Measurements from ENCODE around the gene INSR.
"Not testable (repeated sequence)": the region's sequence is repeated elsewhere in the genome, so short reads cannot be mapped to it uniquely, and the experiment has no call there.

Gene INSR

GRCh38 chr19:7227735-7228134 lies 66.5 kb downstream of the INSR start:
- no peak for TF ChIP-seq CTCF (IDR thresholded peaks at IDR 0.05; ENCODE audit: control insufficient read depth, extremely low read depth, insufficient read depth)
- DNase-seq (ENCODE audit: low read depth): no peak
- no peak overlapping the region for H3K4me3 ChIP-seq (ENCODE audit: low read depth, low read length)

DNA sequence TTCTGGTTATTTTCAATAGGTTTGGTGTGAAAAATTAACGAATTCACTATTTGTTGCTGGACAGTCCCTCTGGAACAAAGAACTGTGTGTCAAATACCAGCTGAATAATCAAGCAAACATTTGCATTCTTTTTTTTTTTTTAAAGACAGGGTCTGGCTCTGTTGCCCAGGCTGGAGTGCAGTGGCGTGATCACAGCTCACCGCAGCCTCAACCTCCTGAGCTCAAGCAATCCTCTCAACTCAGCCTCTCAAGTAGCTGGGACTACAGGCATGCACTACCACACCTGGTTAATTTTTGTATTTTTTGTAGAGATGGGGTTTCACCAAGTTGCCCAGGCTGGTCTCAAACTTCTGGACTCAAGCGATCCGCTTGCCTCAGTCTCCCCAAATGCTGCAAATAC lies 67.1 kb downstream of the INSR start:
- not testable (repeated sequence) for DNase-seq (ENCODE audit: low read depth); H3K4me3 ChIP-seq (ENCODE audit: low read depth, low read length)

DNA sequence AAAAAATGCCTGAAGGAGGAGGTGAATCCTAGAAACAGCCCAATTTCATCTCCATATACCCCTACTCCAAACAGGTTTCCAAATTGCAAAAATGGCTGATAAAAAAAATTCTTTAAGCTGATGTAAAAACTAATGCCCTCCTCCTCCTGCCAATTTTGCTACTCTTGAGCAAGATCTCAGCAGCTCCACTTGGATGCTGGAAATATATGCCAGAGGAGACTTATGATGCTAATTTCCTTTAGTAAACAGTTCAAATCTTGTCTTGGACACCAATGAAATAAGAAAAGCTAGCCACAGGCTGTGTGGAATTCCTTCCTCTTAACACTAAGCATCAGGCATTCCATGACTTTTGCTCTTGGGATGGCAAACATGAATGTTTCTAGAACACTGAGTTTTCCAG lies 67.5 kb downstream of the INSR start:
- DNase-seq (ENCODE audit: low read depth): no peak
- TF ChIP-seq CTCF (IDR thresholded peaks at IDR 0.05; ENCODE audit: control insufficient read depth, extremely low read depth, insufficient read depth): no peak
- H3K4me3 ChIP-seq (ENCODE audit: low read depth, low read length): no peak overlapping the region

GRCh38 chr19:7225741-7226140 lies 68.5 kb downstream of the INSR start:
- H3K4me3 ChIP-seq (ENCODE audit: low read depth, low read length): no peak overlapping the region
- no peak for TF ChIP-seq CTCF (IDR thresholded peaks at IDR 0.05; ENCODE audit: control insufficient read depth, extremely low read depth, insufficient read depth)

DNA sequence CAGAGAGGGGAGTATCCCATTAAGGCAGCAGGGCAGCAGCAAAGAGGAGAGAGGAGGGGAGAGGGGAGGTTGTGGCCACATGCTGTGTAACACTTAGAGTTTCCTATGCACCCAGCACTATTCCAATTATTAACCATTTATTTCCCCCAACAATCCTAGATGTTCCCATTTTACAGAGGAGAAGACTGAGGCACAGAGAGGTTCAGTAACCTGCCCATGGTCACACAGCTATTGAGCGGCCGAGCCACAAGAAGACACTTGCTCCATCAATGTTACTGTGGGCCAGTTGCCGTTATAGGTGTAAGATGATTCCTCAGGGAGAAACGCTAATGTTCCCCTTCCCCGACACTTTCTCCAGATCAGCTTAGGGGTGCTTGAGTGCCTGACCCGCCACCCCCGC lies 69.2 kb downstream of the INSR start:
- TF ChIP-seq CTCF (IDR thresholded peaks at IDR 0.05; ENCODE audit: control insufficient read depth, extremely low read depth, insufficient read depth): no peak

More at GRCh38 chr19:7225741-7226140, 68.5 kb downstream of the INSR start:
- no peak for DNase-seq (ENCODE audit: low read depth)

DNA sequence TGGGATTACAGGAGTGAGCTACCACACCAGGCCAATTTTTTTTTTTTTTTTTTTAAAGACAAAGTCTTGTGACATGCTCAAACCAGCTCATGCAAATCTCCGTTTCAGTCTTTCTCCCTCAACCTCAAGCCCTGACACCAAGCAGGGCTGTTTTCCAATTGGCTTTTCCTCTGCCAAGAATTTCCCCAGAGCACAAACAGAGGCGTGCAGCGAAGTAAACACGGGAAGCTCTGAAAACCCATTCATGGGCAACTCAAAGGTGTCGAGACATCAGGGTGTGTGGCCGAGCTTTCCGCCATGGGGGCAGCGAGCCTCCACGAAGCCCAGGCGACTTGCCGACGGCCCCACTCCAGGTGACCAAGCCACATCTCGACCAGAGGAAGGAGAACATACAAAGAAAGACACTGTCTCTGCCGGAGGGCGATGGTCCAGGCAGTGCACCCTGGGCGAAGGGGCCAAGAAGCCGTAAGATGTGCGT lies 70.0 kb downstream of the INSR start:
- H3K4me3 ChIP-seq (ENCODE audit: low read depth, low read length): no peak overlapping the region
- peak; percentile 36 for DNase-seq (ENCODE audit: low read depth)
- no peak for TF ChIP-seq CTCF (IDR thresholded peaks at IDR 0.05; ENCODE audit: control insufficient read depth, extremely low read depth, insufficient read depth)

More for the DNA sequence above, 69.2 kb downstream of the INSR start:
- no peak overlapping the region for H3K4me3 ChIP-seq (ENCODE audit: low read depth, low read length)
- no peak for DNase-seq (ENCODE audit: low read depth)

DNA sequence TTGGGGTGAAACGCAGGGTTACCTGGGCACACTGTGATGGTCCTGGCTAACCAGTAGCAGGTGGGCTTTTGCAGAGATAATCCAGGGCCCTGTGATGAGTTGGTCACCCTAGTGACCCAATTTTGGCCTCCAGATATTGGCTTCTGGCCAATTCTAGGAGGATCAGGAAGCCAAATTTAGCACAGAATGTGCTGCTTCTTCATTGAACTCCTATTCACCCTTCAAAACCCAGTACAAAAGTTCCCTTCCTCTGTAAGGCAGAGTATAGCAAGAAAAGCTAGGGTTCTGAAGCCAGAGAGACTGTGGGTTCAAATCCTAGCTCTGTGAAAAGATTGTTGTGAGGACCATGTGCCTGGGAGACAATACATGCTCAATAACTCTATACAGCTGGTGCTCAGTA lies 70.8 kb downstream of the INSR start:
- DNase-seq (ENCODE audit: low read depth): no peak
- TF ChIP-seq CTCF (IDR thresholded peaks at IDR 0.05; ENCODE audit: control insufficient read depth, extremely low read depth, insufficient read depth): no peak
- no peak overlapping the region for H3K4me3 ChIP-seq (ENCODE audit: low read depth, low read length)
